H9 (cell line): ENCODE results near the gene GRIA1. TPM values are rescaled to one million over a fixed set of nuclear protein-coding genes. Genes with fewer than 3 reads are reported as not detected.

Experiments used
- DNase-seq: peaks from one replicate; pipeline ENCODE4 v3.0.0-alpha.2; 2017
- H2AFZ ChIP-seq: one replicate; pipeline ENCODE4 v1.6.1; 2013; ENCODE audit warnings: mild to moderate bottlenecking, low read length, control low read depth, moderate library complexity
- H2AK5ac ChIP-seq: 2 replicates; pipeline ENCODE4 v1.6.1; 2013; ENCODE audit warnings: low read length, control low read depth, mixed read lengths; ENCODE audit not compliant: insufficient read length
- H2BK120ac ChIP-seq: one replicate; pipeline ENCODE4 v1.6.1; 2013; ENCODE audit warnings: low read depth, mild to moderate bottlenecking, low read length, control low read depth, inconsistent platforms; ENCODE audit not compliant: poor library complexity, severe bottlenecking
- H2BK12ac ChIP-seq: 2 replicates; pipeline ENCODE4 v1.6.1; 2013; ENCODE audit warnings: low read length, control low read depth, mixed read lengths, low read depth; ENCODE audit not compliant: insufficient read length
- H2BK15ac ChIP-seq: 2 replicates; pipeline ENCODE4 v1.6.1; 2013; ENCODE audit warnings: low read depth, low read length, control low read depth
- H2BK20ac ChIP-seq: one replicate; pipeline ENCODE4 v1.6.1; 2013; ENCODE audit warnings: low read depth, mild to moderate bottlenecking, low read length, control low read depth, inconsistent platforms; ENCODE audit not compliant: poor library complexity, severe bottlenecking
- H2BK5ac ChIP-seq: 2 replicates; pipeline ENCODE4 v1.6.1; 2013; ENCODE audit warnings: low read length, control low read depth, mixed read lengths; ENCODE audit not compliant: insufficient read length
- H3K14ac ChIP-seq: 2 replicates; pipeline ENCODE4 v1.6.1; 2013; ENCODE audit warnings: low read length, control low read depth; ENCODE audit not compliant: insufficient read depth
- H3K18ac ChIP-seq: 2 replicates; pipeline ENCODE4 v1.6.1; 2013; ENCODE audit warnings: low read depth, mild to moderate bottlenecking, mixed read lengths, low read length, control low read depth; ENCODE audit not compliant: insufficient read length
- H3K23ac ChIP-seq: 2 replicates; pipeline ENCODE4 v1.6.1; 2013; ENCODE audit warnings: low read length, control low read depth, mixed read lengths, low read depth; ENCODE audit not compliant: insufficient read length
- H3K23me2 ChIP-seq: 2 replicates; pipeline ENCODE4 v1.6.1; 2013; ENCODE audit warnings: low read depth, mild to moderate bottlenecking, mixed read lengths, low read length, control low read depth; ENCODE audit not compliant: insufficient read length, poor library complexity, severe bottlenecking
- H3K27ac ChIP-seq: 2 replicates; pipeline ENCODE4 v1.5.1; 2013; ENCODE audit warnings: low read length, control low read depth, mixed read lengths, low read depth; ENCODE audit not compliant: insufficient read length
- H3K27me3 ChIP-seq: 2 replicates; pipeline ENCODE4 v1.6.1; 2013; ENCODE audit warnings: low read length, control low read depth, inconsistent platforms; ENCODE audit not compliant: insufficient read depth
- H3K4ac ChIP-seq: 2 replicates; pipeline ENCODE4 v1.6.1; 2013; ENCODE audit warnings: low read depth, mild to moderate bottlenecking, control low read depth, inconsistent platforms, low read length, moderate library complexity
- H3K4me1 ChIP-seq: 2 replicates; pipeline ENCODE4 v1.6.1; 2013; ENCODE audit warnings: low read length, control low read depth, inconsistent platforms; ENCODE audit not compliant: insufficient read depth
- H3K4me2 ChIP-seq: 2 replicates; pipeline ENCODE4 v1.6.1; 2013; ENCODE audit warnings: low read length, control low read depth, mixed read lengths; ENCODE audit not compliant: insufficient read length, insufficient read depth
- H3K56ac ChIP-seq: 2 replicates; pipeline ENCODE4 v1.6.1; 2013; ENCODE audit warnings: low read depth, mild to moderate bottlenecking, mixed read lengths, low read length, control low read depth; ENCODE audit not compliant: insufficient read length
- H3K79me1 ChIP-seq: 2 replicates; pipeline ENCODE4 v1.6.1; 2013; ENCODE audit warnings: low read depth, mild to moderate bottlenecking, moderate library complexity, low read length, control low read depth, inconsistent platforms; ENCODE audit not compliant: insufficient read depth, poor library complexity, severe bottlenecking
- H3K79me2 ChIP-seq: 2 replicates; pipeline ENCODE4 v1.6.1; 2013; ENCODE audit warnings: low read length, control low read depth, inconsistent platforms; ENCODE audit not compliant: insufficient read depth
- H3K9ac ChIP-seq: 2 replicates; pipeline ENCODE4 v1.6.1; 2013; ENCODE audit warnings: low read length, control low read depth, mixed read lengths; ENCODE audit not compliant: insufficient read length; ENCODE audit errors: extremely low read depth
- H3K9me3 ChIP-seq: one replicate; pipeline ENCODE4 v1.6.1; 2013; ENCODE audit warnings: low read depth, low read length, inconsistent platforms; ENCODE audit not compliant: control insufficient read depth
- H3T11ph ChIP-seq: one replicate; pipeline ENCODE4 v1.6.1; 2013; ENCODE audit warnings: mild to moderate bottlenecking, low read length, control low read depth, inconsistent platforms
- H4K20me1 ChIP-seq: one replicate; pipeline ENCODE4 v1.6.1; 2013; ENCODE audit not compliant: control insufficient read depth, insufficient read length, insufficient read depth
- H4K5ac ChIP-seq: 2 replicates; pipeline ENCODE4 v1.6.1; 2013; ENCODE audit warnings: low read depth, mild to moderate bottlenecking, mixed read lengths, low read length, control low read depth; ENCODE audit not compliant: insufficient read length
- H4K8ac ChIP-seq: replicated peaks from 2 replicates; pipeline ENCODE4 v1.6.1; 2013; ENCODE audit warnings: low read length, control low read depth, mixed read lengths, low read depth; ENCODE audit not compliant: insufficient read length
- H4K91ac ChIP-seq: 2 replicates; pipeline ENCODE4 v1.6.1; 2013; ENCODE audit warnings: low read depth, mild to moderate bottlenecking, moderate library complexity, mixed read lengths, low read length, control low read depth; ENCODE audit not compliant: insufficient read length
- H3K27ac Mint-ChIP-seq, 3 experiments: 2 replicates in 2 of 3; 3 replicates in 1 of 3; pipeline ENCODE4 v1.8.0; 2020 to 2021; ENCODE audit warnings: mixed read lengths in 3 of 3, mild to moderate bottlenecking in 1 of 3, moderate library complexity in 1 of 3
- H3K27me3 Mint-ChIP-seq: 2 replicates; pipeline ENCODE4 v1.8.0; 2021; ENCODE audit warnings: low read depth, mild to moderate bottlenecking, moderate library complexity, mixed read lengths
- H3K36me3 Mint-ChIP-seq, 3 experiments: 2 replicates in 2 of 3; 3 replicates in 1 of 3; pipeline ENCODE4 v1.8.0; 2020 to 2021; ENCODE audit warnings: low read depth in 3 of 3, mixed read lengths in 3 of 3; ENCODE audit not compliant: insufficient read depth in 1 of 3
- H3K4me1 Mint-ChIP-seq, 2 experiments: 2 replicates each; pipeline ENCODE4 v1.8.0; 2020; ENCODE audit warnings: mixed read lengths in 2 of 2
- H3K4me3 Mint-ChIP-seq, 2 experiments: 2 replicates in 1 of 2; 3 replicates in 1 of 2; pipeline ENCODE4 v1.8.0; 2020 to 2021; ENCODE audit warnings: mild to moderate bottlenecking in 2 of 2, mixed read lengths in 2 of 2, moderate library complexity in 1 of 2
- H3K9me3 Mint-ChIP-seq, 2 experiments: 2 replicates in 1 of 2; 3 replicates in 1 of 2; pipeline ENCODE4 v1.8.0; 2020; ENCODE audit warnings: mild to moderate bottlenecking in 2 of 2, mixed read lengths in 2 of 2, moderate library complexity in 1 of 2
- CTCF ChIP-seq: fragments of 200-600 bp; sonication (generic); conservative IDR thresholded peaks from 3 replicates; pipeline ENCODE4 v1.8.0; 2021; ENCODE audit warnings: antibody characterized with exemption, mild to moderate bottlenecking
- total RNA-seq: library from RNA; stranded (reverse); gene quantifications from 2 replicates; pipeline ENCODE4 v1.2.1, GENCODE V29; 2021

Gene GRIA1
- total RNA-seq, 1 experiment from 2014 or later = 0.52 TPM

- Mint-ChIP-seq H3K9me3 (no peaks in the 10 kb centered on the region), H3K27ac (no peak overlapping the region), H3K4me1 (peaks cover 15 to 16% of the 10 kb centered on the region in 2 experiments), H3K4me3 (no peak overlapping the region), H3K27me3 (no peaks in the 10 kb centered on the region), H3K36me3 (no peaks in the 10 kb centered on the region)
- Histone ChIP-seq H2BK15ac (no peak overlapping the region), H4K20me1 (no peaks in the 10 kb centered on the region), H3K27me3 (no peaks in the 10 kb centered on the region), H3K4me1 (peaks cover 7% of the 10 kb centered on the region; the same call in 1 of the 2 replicates), H2BK5ac (no peak overlapping the region), H3K23me2 (no peaks in the 10 kb centered on the region), H4K91ac (no peak overlapping the region), H3K9me3 (no peaks in the 10 kb centered on the region), H2AK5ac (no peak overlapping the region), H3K4me2 (no peak overlapping the region), H2BK20ac (no peak overlapping the region), H3K56ac (no peak overlapping the region), H2AFZ (no peak overlapping the region), H4K5ac (no peak overlapping the region), H2BK12ac (no peak overlapping the region), H3K23ac (no peak overlapping the region), H4K8ac (no peak overlapping the region), H3K27ac (no peak overlapping the region), H3K79me1 (no peaks in the 10 kb centered on the region), H3K14ac (no peak overlapping the region), H3K79me2 (no peaks in the 10 kb centered on the region), H3T11ph (no peak overlapping the region), H3K18ac (no peak overlapping the region), H3K4ac (no peak overlapping the region), H2BK120ac (no peak overlapping the region), H3K9ac (no peak overlapping the region)
- no peak for DNase-seq
- no peak for TF ChIP-seq CTCF
Observed at GRCh38 chr5:153552886-153553285, 62.4 kb downstream of the GRIA1 start.
